HCT116 (cell line): Measurements from ENCODE around the gene PJA2. TPM values are rescaled to one million over a fixed set of nuclear protein-coding genes. Genes with fewer than 3 reads are reported as not detected.

Source experiments
- ATAC-seq: fragments of 200-7000 bp; cut with Tn5 transposase; 2 replicates; pipeline ENCODE4 v1.9.1; 2020; ENCODE audit warnings: mild to moderate bottlenecking, moderate library complexity
- BruUV-seq: library from RNA; stranded (reverse); fragments of 400-500 nt; replicated peaks from 2 replicates; lab custom pipeline; 2021; lab: Mats Ljungman, UMichigan
- CTCF ChIA-PET: fragments of 300-600 bp; sonication (Branson Sonifier 250); formaldehyde crosslinking; loops from one replicate; lab custom pipeline; 2021; ENCODE audit warnings: antibody characterized with exemption; lab: Charles Lee
- POLR2A ChIA-PET: fragments of 300-600, 350-600 bp; sonication (Branson Sonifier 250); formaldehyde crosslinking; loops from one replicate; lab custom pipeline; 2021; ENCODE audit warnings: antibody characterized with exemption; lab: Charles Lee
- RAD21 ChIA-PET, 2 experiments: fragments of 300-600 bp; sonication (Branson Sonifier 250); formaldehyde crosslinking; loops; one replicate each; lab custom pipeline; 2023; ENCODE audit warnings: low total read pairs in 2 of 2; ENCODE audit not compliant: uncharacterized antibody in 2 of 2, unreplicated experiment in 2 of 2, low non-redundant PET in 1 of 2; lab: Charles Lee
- DNase-seq: peaks from one replicate; pipeline ENCODE4 v3.0.0-alpha.2; 2010; ENCODE audit warnings: low read depth, low spot score
- H2AFZ ChIP-seq: fragments of 200-600 bp; shearing (Covaris generic), sonication (generic); 2 replicates; pipeline ENCODE4 v1.6.1; 2017; ENCODE audit warnings: low read depth, mixed run types, mixed read lengths, antibody characterized with exemption, low read length; ENCODE audit not compliant: poor library complexity, severe bottlenecking
- H3K27ac ChIP-seq: 2 replicates; pipeline ENCODE4 v1.5.1; 2012; ENCODE audit warnings: low read depth, low read length
- H3K27me3 ChIP-seq: fragments of 200-600 bp; sonication (generic); 2 replicates; pipeline ENCODE4 v1.6.1; 2016; ENCODE audit warnings: mixed run types, low read length, mixed read lengths; ENCODE audit not compliant: insufficient read depth
- H3K36me3 ChIP-seq, 2 experiments: fragments of 200-500 bp in 1 of 2; fragments of 200-600 bp in 1 of 2; sonication (Bioruptor generic) in 1 of 2; sonication (generic) in 1 of 2; 2 replicates each; pipeline versions ENCODE4 v1.5.1 to v1.6.1; 2014 to 2016; ENCODE audit warnings: low read length in 2 of 2, inconsistent platforms in 1 of 2, mixed read lengths in 1 of 2, mixed run types in 1 of 2; ENCODE audit not compliant: insufficient read depth in 2 of 2, control insufficient read depth in 1 of 2
- H3K4me1 ChIP-seq, 2 experiments: fragments of 200-600 bp in 1 of 2; sonication (generic) in 1 of 2; 2 replicates each; pipeline versions ENCODE4 v1.5.1 to v1.6.1; 2012 to 2017; ENCODE audit warnings: low read length in 2 of 2, inconsistent platforms in 1 of 2, mild to moderate bottlenecking in 1 of 2, mixed read lengths in 1 of 2, mixed run types in 1 of 2, moderate library complexity in 1 of 2; ENCODE audit not compliant: insufficient read depth in 2 of 2, control insufficient read depth in 1 of 2
- H3K4me2 ChIP-seq: fragments of 200-600 bp; sonication (generic); 2 replicates; pipeline ENCODE4 v1.6.1; 2017; ENCODE audit warnings: mixed run types, low read length, mixed read lengths
- H3K4me3 ChIP-seq, 2 experiments: fragments of 200-600 bp in 1 of 2; sonication (generic) in 1 of 2; replicated peaks in 1 of 2; 2 replicates each; pipeline ENCODE4 v1.5.1; 2011 to 2016; ENCODE audit warnings: low read length in 2 of 2, control low read depth in 1 of 2, low read depth in 1 of 2, mild to moderate bottlenecking in 1 of 2, mixed read lengths in 1 of 2, mixed run types in 1 of 2
- H3K79me2 ChIP-seq: fragments of 200-600 bp; sonication (generic); 2 replicates; pipeline ENCODE4 v1.6.1; 2017; ENCODE audit warnings: mild to moderate bottlenecking, mixed run types, low read length, moderate library complexity, mixed read lengths; ENCODE audit not compliant: insufficient read depth
- H3K9ac ChIP-seq: fragments of 200-600 bp; sonication (generic); 2 replicates; pipeline ENCODE4 v1.6.1; 2016; ENCODE audit warnings: low read length, mixed read lengths
- H3K9me2 ChIP-seq: fragments of 200-600 bp; sonication (generic), shearing (Covaris generic); 2 replicates; pipeline ENCODE4 v1.6.1; 2017; ENCODE audit warnings: mixed run types, mild to moderate bottlenecking, moderate library complexity; ENCODE audit not compliant: insufficient read depth
- H3K9me3 ChIP-seq, 2 experiments: fragments of 200-500 bp in 1 of 2; fragments of 200-600 bp in 1 of 2; sonication (Bioruptor generic) in 1 of 2; sonication (generic) in 1 of 2; 2 replicates each; pipeline ENCODE4 v1.6.1; 2014 to 2017; ENCODE audit warnings: low read length in 2 of 2, mixed read lengths in 2 of 2, inconsistent platforms in 1 of 2, low read depth in 1 of 2, mild to moderate bottlenecking in 1 of 2, mixed run types in 1 of 2, moderate library complexity in 1 of 2; ENCODE audit not compliant: control insufficient read depth in 1 of 2, insufficient read depth in 1 of 2
- H4K20me1 ChIP-seq: fragments of 200-600 bp; sonication (generic), shearing (Covaris generic); 2 replicates; pipeline ENCODE4 v1.6.1; 2017; ENCODE audit warnings: mixed run types, mild to moderate bottlenecking, moderate library complexity; ENCODE audit not compliant: insufficient read depth
- EZH2 ChIP-seq: fragments of 200-600 bp; sonication (generic); IDR thresholded peaks from 2 replicates; pipeline ENCODE4 v1.6.1; 2017; ENCODE audit warnings: antibody characterized with exemption, mixed run types
- FOSL1 ChIP-seq: IDR thresholded peaks from 2 replicates; pipeline ENCODE4 v1.6.1; 2012; ENCODE audit warnings: low read depth
- POLR2A ChIP-seq: IDR thresholded peaks from 2 replicates; pipeline ENCODE4 v1.7.0; 2011; ENCODE audit warnings: borderline replicate concordance; ENCODE audit not compliant: insufficient read depth, insufficient read length; ENCODE audit errors: extremely low read depth
- POLR2AphosphoS5 ChIP-seq: IDR thresholded peaks from 2 replicates; pipeline ENCODE4 v1.6.1; 2011; ENCODE audit warnings: mild to moderate bottlenecking, low read depth, low read length, moderate library complexity
- RAD21 ChIP-seq: IDR thresholded peaks from 2 replicates; pipeline ENCODE4 v1.6.1; 2012; ENCODE audit warnings: low read depth, mild to moderate bottlenecking
- REST ChIP-seq: IDR thresholded peaks from 2 replicates; pipeline ENCODE4 v1.6.1; 2012; ENCODE audit warnings: low read depth
- SRF ChIP-seq: IDR thresholded peaks from 2 replicates; pipeline ENCODE4 v1.6.1; 2012; ENCODE audit warnings: low read depth
- ZBTB33 ChIP-seq: IDR thresholded peaks from 2 replicates; pipeline ENCODE4 v1.6.1; 2011; ENCODE audit warnings: mild to moderate bottlenecking, low read length, moderate library complexity; ENCODE audit not compliant: insufficient replicate concordance; ENCODE audit errors: extremely low read depth
- intact Hi-C: fragments of 100-400 bp; cut with micrococcal nuclease; formaldehyde crosslinking; loops from 2 replicates; pipeline ENCODE4 v1.10.0; 2022
- total RNA-seq: library from RNA; stranded (reverse); gene quantifications from one replicate; pipeline ENCODE4 v1.2.1, GENCODE V29; 2021; ENCODE audit not compliant: unreplicated experiment

Gene PJA2
- total RNA-seq, 1 experiment from 2014 or later, result 38.4 TPM

- CTCF ChIA-PET, result no interaction called here
- H3K9me2 ChIP-seq, result no peaks in the 10 kb centered on the region
- TF ChIP-seq POLR2AphosphoS5, result 0 out of 2 replicates have a peak, but pooled peaks have one; percentile 9
- TF ChIP-seq REST, result no peak
- H3K4me2 ChIP-seq, result no peak overlapping the region
- H3K4me3 ChIP-seq, result no peak overlapping the region
- no peaks in the 10 kb centered on the region for H3K9me3 ChIP-seq
- H3K79me2 ChIP-seq, result no peaks in the 10 kb centered on the region
- H3K27me3 ChIP-seq, result no peaks in the 10 kb centered on the region
- RAD21 ChIA-PET, result no interaction called here
- no peaks in the 10 kb centered on the region for H3K4me1 ChIP-seq
- BruUV-seq, result no TSS peak
- no peak overlapping the region for H3K27ac ChIP-seq
- H4K20me1 ChIP-seq, result no peaks in the 10 kb centered on the region
- DNase-seq, result no peak
- intact Hi-C loops, result no loop called here
- no peaks in the 10 kb centered on the region for H3K36me3 ChIP-seq
- POLR2A ChIA-PET, result no interaction called here
- ATAC-seq, result no peak
- no peak overlapping the region for H2AFZ ChIP-seq
- no peak overlapping the region for H3K9ac ChIP-seq
Observed at GRCh38 chr5:109329333-109330237, 80.2 kb downstream of the PJA2 start.

- Histone ChIP-seq H3K79me2 (no peaks in the 10 kb centered on the region), H3K4me1 (no peaks in the 10 kb centered on the region), H3K4me2 (no peak overlapping the region), H3K9ac (no peak overlapping the region), H3K4me3 (no peak overlapping the region), H3K27ac (no peak overlapping the region), H3K36me3 (no peaks in the 10 kb centered on the region), H3K9me3 (no peaks in the 10 kb centered on the region), H3K9me2 (no peaks in the 10 kb centered on the region), H3K27me3 (no peaks in the 10 kb centered on the region), H2AFZ (no peak overlapping the region), H4K20me1 (no peaks in the 10 kb centered on the region)
- ATAC-seq (no peak), DNase-seq (no peak)
- ChIA-PET POLR2A (no interaction called here), CTCF (no interaction called here), RAD21 (no interaction called here)
- no TSS peak for BruUV-seq
- intact Hi-C loops, result no loop called here
- no peak for TF ChIP-seq RAD21
- no peak for TF ChIP-seq SRF
- TF ChIP-seq REST, result no peak
- no peak for TF ChIP-seq POLR2A
- TF ChIP-seq ZBTB33, result no peak
- no peak for TF ChIP-seq EZH2
- no peak for TF ChIP-seq FOSL1
Observed at GRCh38 chr5:109328626-109329025, 81.1 kb downstream of the PJA2 start.
